Heart left ventricle (tissue), 13 donors: ENCODE results near the gene IL31RA.

Experiments used
- CTCF ChIP-seq, 12 donors: fragments of 200-600 bp; sonication (generic) in 4 of 12; IDR thresholded peaks; one replicate each; pipeline versions ENCODE4 v1.5.0 to v1.8.0; 2018 to 2022; ENCODE audit warnings: antibody characterized with exemption in 12 of 12, mild to moderate bottlenecking in 5 of 12
- POLR2A ChIP-seq, 2 donors: fragments of 450-650 bp; IDR thresholded peaks; one replicate each; pipeline ENCODE4 v1.6.1; 2017; ENCODE audit warnings: antibody characterized with exemption in 2 of 2, mild to moderate bottlenecking in 2 of 2, moderate library complexity in 2 of 2
- donor health status: ischemic (EF 13 %, LVEDD 7.1; RV severe dilation, severe dysfunction).
- donor health status: DM: no; HTN: yes; CAD: no.
- donor health status: DM: no; HTN: no; CAD: no.
- donor health status: ischemic (EF 25% LVEDD 6.9; RV normal size, moderate dysfunction).
- donor health status: ischemic (EF 25% LVEDD 5.7; RV mildly dilated, moderate dysfunction).
- donor health status: ischemic (EF 35%, LVEDD 5.7; RV mildly dilated, moderate dysfunction).
- donor health status: nonischemic (EF 11% LVEDD 7.7; RV severe dilation, severe dysfunction).
- donor health status: DM: yes; HTN: yes; CAD: no.
- donor health status: PGD.
- donor health status: ischemic (EF 29% LVEDD 5.4; RV normal size, mild dysfunction).
- donor health status: nonischemic (EF 23%, LVEDD 6.1; RV moderate dilation, normal function).

GRCh38 chr5:55917402-55918086 lies 66.4 kb downstream of the IL31RA start:
- no peak for TF ChIP-seq CTCF (IDR thresholded peaks at IDR 0.05)
- TF ChIP-seq POLR2A (IDR thresholded peaks at IDR 0.05) = no peak
